Measurements from ENCODE around the gene HHAT.

The HHAT gene

DNA sequence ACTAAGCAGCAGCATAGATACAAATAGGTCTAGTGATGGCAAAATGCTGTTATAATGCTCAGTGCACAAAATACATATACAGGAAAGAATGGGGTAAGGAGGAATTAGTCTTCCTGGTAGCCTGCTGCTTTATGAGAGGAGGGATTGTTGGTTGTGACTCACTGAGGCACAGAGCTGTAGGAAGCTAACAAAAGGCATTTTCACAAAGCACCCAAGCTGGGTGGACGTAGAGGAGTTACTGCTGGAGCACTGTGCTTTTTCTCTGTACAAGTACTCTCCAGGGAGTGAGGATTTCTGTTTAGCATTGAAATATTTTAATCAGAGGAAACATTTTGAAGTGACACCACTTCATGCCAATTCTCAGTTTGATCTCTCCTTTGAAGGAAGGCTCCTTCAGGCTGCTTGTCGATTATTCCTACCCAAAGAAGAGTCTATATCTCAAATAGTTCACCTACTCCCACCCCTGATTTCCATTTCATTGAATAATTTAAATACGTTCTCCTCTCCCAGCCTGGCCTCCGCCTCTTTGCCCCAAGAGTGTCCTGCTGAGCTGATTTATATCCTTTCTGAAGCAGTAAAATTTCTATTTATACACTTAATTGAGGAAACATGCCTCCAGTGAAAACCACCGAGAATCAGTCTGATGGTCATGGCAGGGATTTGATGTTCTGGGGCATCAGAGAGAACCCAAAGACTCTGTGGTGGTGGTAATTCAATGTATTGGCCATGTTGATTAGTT lies 271.9 kb downstream of the HHAT start:
- no peak for DNase-seq (ENCODE audit: low spot score)

DNA sequence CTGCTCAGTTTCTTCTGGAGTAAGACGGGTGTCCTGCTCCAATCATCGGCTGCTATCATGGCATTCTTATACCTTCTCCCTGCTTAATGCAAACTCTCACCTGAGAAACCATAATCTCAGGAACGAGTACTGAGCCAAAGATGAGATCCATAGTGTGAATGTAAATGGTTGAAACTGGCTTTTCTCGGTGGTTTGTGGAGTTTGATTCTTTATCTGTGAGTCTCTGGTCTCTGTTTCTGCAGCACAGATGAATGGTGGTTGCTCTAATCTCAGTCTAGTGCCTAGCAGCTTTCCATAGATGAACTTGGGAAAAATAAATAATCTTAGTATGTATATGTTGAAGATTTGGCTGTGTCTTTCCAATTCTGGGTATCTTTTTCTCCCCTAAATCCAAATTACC lies 274.4 kb downstream of the HHAT start:
- DNase-seq (ENCODE audit: low spot score) = no peak

DNA sequence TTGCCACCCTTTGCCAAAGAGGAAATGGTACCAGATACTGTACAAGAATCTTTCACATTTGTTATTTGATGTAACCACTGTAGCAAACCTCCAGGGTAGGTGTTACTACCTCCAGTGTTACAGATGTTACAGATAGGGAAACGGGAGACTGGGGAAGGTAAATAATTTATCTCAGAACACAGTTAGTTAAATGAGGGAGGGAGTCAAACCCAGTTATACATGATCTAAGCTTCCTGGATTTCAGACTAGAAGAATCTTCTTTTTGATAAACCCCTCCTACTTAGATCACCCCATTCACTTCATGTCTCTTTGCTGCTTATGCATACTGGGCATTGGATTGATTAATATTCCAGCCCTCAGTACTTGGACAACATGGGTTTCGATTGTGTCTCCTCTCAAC lies 276.4 kb downstream of the HHAT start:
- no peak for DNase-seq (ENCODE audit: low spot score)

DNA sequence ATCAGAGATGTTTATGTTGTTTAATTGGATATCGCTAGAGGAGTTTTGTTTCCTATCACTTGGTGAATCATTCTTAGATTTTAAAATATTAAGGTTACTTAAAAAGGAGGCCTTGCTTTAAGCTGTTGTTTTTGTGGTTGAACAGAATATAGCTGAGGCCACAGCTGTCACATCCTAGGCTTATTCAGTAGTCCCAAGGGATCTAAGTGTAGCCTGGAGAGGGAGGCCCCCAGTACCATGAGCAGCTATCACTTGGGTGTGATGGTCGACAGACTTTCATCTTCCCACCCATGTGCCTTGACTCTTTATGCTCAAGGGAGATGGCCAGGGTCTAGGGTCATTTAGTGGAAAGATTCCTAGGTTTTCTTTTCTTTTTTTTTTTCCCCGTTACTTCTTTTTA lies 278.7 kb downstream of the HHAT start:
- DNase-seq (ENCODE audit: low spot score) = no peak

DNA sequence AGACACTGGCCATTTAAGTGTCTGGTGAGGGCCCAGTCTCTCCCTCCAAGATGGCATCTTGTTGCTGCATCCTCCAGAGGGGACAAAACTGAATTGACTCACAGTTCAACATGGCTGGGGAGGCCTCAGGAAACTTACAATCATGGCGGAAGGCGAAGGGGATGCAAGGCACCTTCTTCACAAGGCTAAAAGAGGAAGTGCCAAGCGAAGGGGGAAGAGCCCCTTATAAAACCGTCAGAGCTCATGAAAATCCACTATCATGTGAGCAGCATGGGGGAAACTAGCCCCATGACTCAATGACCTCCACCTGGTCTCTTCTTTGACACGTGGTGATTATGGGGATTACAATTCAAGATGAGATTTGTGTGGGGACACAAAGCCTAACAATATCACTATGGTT lies 280.1 kb downstream of the HHAT start:
- no peak for DNase-seq (ENCODE audit: low spot score)

DNA sequence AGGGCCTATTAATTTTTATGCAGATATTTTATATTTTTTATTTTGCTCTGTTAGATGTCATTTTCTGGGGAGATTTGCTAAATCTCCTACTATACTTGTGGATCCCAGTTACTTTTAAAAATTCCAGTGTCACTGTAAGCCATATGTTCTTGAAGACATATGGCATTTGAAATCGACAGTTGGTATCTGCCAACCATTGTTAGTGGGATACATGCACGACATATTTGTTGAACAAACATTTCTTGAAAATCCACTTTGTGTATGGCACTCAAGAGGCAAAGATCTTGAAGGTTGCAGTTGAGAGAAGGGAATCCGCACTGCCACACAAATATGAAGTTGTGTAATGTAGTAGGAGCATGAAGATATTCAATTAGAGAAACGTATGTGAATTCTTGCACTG lies 287.7 kb downstream of the HHAT start:
- DNase-seq (ENCODE audit: low spot score) = no peak

DNA sequence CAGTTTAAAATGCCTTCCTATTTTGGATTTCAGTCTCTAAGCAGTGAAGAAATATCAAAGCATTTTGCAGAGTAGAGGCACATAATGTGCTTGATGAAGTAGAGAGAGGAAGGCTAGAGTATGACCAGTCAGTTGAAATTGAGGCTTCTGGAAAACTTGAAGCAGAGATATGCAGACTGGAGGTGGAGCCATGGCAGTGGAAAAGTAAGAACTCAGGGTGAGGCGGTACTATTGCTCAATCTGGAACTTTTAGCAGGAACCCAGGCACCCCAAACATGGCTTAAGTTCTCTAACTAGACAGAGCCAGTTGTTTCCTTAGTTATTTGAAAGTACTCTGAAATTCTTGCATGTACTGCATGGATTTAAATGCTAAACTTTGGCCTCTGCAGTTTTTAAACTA lies 288.6 kb downstream of the HHAT start:
- DNase-seq (ENCODE audit: low spot score) = no peak

DNA sequence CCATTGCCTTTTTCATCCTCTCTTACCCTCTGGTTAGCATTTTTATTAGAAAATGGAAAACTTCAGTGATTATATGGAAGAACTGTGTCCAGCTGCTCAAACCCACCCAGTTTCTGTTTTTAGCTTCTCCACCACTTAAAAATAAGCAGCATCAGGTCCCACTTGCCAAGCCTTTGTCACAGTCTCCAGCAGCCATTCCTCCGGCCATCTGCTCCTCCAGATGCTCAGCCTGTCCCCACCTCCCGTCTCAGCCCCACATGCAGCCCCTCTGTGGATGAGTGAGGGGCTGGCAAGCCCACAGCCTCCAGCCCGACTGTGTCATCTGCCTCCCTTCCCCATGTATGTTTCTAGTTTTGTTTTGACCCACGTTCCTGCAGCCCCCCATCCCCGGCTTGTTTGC lies 289.7 kb downstream of the HHAT start:
- no peak for DNase-seq (ENCODE audit: low spot score)

DNA sequence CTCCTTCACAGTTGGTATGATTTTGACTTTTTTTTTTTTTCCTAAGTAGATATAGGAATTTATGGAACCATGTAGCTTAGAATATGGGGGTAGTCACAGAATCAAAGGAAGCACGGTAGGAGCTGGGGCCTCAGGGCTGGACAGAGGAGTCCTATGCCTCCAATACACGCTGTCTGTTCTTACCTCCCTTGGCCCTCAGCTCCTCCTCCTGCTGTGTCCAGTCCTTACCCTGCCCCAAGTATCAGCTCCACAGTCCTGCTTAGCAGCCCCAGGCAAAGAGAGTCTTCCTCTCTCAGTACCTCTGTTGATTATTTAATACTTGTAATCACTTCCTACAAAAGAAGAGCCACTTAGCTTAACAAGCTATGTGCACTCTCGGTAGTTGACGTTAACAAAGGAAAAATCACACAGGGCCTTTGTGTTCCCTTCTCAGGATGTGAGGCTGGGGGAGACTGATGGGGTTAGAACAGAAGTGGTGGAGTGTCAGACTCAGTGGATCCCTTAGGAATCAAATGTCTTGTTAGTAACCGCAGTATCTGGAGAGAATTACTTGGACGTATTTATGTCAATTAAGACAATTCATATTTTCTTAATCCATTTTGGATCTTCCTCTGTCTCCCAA lies 292.3 kb downstream of the HHAT start:
- no peak for DNase-seq (ENCODE audit: low spot score)

DNA sequence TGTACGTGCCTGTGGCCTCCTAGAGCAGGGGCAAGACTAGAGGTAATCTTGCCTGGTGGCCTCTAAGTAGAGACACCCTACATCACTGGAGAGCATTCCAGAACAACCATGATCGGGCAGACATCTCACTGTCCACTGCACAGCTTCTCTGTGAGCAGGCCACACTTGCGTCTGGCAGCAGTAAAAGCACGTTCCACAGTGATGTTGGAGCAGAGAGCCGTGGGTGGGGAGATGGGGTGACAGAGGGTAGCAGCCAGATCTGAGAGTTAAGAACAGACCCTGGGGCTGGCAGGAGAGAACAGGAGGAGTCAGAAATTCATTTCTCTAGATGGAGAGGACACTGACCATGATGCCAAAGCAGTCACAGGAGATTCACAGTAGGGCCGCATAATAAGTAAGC lies 293.0 kb downstream of the HHAT start:
- DNase-seq (ENCODE audit: low spot score) = no peak

DNA sequence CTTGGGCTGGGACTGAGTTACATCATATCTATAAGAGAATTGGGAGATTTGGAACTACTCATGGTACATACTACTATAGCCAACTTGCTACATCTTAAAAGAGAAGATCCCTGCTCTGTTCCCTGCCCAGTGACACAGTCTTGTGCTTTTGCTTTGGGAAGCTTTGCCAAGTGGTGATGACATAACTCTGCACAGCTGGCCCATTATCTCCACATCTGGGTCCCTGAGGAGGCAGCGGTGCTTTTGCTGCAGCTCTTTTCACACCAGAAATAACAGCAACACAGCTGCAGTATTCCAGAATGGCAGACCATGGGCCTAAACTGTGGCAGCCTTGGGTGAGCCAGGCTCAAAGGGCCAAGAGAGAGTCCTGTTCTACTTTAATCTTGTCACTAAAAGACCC lies 296.0 kb downstream of the HHAT start:
- no peak for DNase-seq (ENCODE audit: low spot score)

DNA sequence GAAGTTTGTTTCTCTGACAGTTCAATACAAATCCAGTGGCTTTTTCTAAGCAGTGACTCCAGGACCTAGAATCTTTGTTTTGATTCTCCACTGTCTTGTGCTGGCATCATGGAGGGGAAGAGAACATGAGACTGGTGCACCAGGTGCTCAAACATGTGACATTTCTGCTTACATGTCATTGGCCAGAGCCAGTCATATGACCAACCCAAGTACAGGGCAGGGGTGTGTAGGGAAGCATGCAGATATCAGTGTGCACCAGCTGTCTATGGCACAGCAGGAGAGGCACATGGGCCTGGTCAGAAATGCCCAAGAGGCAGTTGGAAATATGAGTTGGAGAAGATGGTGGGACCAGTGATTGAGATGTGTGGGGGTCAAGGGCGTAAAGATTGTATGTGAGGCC lies 297.0 kb downstream of the HHAT start:
- no peak for DNase-seq (ENCODE audit: low spot score)

DNA sequence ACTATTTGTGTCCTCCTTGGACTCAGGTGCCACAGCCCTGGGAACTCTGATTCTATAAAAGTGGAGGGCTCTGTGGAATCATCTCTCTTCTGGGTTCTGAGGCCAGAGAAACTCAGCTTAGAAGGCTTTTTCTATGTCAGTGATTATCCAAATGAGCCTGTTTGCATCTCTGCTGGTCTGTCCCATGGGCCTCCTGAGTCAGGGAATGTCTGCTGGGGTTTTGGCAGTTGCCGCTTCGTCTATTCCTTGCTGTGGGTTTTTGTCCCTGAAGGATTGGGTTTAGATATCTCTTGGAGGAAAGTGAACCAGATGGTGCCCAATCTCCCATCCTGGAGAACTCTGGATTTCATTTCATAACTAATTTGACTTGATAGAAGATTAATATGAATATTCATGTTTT lies 297.6 kb downstream of the HHAT start:
- DNase-seq (ENCODE audit: low spot score) = no peak

DNA sequence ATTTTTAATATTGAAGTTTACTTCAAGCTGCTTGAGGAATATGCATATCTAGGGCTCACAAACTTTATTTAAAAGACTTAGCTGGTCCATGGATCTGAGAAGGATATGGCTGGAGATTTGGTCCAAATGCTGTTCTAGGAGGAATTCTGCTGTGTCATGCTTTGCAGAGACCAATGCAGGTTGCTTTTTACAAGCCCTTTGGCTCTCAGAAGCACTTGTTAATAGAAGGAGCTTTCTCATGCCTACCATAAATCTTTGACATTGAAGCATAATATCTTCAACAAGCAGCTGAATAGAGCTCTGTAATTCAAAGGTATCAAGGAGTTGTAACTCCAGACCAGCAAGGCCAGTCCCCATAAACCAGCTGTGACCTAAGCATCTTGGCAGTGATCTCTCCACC lies 299.1 kb downstream of the HHAT start:
- DNase-seq (ENCODE audit: low spot score) = no peak

DNA sequence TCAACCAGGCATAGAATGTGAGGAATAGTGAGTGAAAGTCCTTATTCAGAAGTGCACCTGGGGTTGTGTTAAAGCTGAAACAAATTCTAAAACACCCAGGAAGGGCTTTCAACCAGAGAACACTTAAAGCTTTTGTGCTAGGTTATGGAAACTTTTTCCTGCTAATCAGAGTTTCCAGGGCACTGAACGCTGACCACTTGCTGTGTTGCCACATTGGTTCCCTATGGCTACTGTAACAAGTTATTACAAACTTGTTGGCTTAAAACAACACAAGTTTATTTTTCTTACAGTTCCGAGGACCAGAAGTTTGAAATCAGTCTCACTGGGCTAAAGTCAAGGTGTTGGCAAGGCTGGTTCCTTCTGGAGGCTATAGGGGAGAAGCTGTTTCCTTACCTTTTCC lies 300.6 kb downstream of the HHAT start:
- no peak for DNase-seq (ENCODE audit: low spot score)

DNA sequence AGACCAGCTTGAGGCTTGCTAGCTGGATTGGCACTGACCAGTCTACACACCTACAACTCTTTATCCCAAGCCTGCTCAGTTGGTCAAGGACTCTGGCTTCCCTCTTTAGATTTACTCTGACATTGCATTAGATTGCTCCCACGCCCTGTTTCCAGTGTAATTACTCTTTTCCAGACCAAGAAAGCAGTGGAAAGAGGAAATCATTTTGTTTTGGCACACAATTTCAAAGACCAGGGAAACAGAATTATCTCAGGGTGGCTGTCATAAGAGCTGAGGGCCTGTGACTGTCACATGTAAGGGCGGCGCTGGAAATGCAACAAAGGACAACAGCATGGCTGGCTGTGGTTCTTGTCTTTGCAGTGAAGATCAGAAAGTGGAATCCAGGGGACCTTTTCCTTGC lies 302.7 kb downstream of the HHAT start:
- DNase-seq (ENCODE audit: low spot score) = no peak

DNA sequence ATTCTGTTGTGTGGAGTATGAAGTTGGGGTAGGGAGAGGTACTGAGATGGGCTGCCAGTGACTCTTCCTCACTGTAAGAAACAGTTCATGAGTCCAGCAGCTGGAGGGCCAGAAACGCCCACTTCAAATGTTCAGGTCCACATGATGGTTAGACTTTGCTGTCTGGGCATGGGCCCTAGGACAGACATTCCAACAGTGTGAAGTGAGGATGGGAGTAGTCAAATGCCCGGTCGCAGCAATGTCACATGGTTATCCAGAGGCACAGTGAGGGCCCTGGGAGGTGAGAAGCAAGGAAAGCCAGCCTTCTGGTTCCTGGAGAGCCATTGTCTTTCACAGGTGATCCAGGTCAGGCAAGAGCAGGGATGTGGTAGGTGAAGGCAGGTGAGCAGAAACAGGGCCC lies 304.4 kb downstream of the HHAT start:
- no peak for DNase-seq (ENCODE audit: low spot score)

DNA sequence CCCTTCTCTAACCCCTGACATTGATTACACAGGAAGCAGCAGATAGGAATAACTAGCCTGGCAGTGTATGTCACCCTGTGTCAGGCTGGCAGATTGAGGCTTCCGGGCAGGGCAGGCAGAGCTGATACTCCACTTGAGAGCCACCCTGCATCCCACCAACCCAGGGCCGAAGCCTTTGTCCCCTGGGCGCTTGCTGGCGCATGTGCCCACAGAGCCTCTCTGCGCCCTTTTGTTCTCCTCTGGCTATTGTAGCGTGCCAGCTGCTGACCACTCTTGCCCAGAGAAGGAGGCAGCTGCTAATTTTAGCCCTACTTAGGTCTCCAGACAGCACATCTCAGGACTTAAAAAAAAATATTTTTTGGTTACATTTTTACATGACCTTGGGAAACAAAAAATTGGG lies 304.9 kb downstream of the HHAT start:
- no peak for DNase-seq (ENCODE audit: low spot score)

DNA sequence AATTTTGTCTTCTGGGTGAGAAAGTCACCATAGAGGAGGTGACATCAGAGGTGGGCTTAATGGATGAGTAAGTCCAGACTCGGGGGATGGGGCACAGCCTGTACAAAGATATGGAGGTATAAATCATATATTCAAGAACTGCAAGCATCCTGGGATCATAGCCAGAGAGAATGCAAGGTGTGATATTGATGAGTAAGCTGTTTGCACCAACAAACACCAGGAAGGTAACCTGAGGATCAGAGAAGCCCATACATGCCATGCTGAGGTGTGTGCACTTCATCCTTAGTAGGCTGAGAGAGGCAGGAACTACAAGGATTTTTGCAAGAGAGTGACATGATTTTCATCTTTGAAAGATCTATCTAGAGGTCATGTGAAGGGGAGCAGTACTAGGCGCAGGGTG lies 306.4 kb downstream of the HHAT start:
- no peak for DNase-seq (ENCODE audit: low spot score)

DNA sequence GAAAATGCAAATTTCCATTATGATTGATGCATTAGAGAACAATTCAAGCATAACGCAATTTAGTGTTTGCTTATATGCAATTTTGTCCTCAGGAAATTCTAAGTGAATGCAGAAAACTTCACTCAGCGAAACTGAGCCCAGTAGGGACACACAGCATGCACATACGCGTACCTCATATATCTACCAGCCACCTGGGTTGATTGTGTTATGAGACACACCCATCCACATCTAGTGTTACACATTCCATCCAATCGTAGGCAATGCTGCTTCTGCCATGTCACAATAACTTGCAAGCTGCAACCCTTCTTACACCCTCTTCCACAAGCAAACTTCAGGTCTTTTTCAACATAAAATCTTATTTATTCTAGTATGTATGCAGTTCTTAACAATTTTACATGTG lies 312.9 kb downstream of the HHAT start:
- DNase-seq (ENCODE audit: low spot score) = no peak

DNA sequence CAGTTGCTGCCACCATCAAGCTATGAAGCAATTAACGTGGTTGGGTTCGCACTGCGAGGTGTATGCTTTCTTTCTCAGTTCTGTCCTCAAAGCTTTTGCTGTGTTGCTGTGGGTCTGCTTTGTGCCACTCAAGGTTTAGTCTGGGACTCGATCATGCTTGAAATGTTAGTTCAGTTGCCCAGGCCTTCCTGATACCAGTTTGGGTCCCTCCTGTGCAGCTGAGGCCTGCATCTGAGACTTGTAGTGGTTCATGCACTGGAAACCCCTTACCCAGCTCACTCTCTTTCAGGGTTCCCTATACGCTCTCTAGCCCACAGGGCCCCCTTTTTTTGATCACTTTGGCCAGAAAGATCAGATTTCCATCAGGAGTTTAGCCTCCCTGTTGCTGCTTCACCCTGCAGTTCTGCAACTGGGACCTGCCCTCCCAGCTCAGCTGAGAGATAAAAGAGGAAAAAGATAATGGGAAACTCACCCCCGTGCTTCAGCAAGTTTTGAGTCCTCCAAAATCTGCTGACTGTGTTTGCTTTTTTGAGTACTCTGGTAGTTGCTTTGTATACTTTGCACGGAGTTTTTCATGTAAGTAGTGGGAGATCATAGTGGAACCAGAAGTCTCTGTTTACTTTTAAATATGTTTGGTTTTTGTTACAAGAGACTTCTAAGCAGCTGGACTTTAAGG lies 317.0 kb downstream of the HHAT start:
- no peak for DNase-seq (ENCODE audit: low spot score)

DNA sequence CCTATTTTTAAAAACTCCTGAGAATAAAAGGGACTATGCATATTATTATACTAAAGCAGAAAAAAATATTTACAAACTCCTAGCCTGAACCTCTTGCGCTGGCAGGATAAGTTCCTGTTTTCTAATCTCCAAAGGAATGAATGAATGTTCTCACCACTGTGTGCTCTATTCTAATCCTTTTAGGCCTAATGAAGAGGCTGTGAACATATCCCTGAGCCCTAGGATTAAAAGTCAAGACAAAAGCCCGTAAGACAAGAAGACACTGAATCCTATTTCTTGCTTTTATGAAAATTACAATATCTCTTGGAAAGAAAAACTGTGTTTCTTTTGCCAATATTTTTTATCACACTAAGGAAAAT lies 317.5 kb downstream of the HHAT start:
- DNase-seq (ENCODE audit: low spot score) = no peak

DNA sequence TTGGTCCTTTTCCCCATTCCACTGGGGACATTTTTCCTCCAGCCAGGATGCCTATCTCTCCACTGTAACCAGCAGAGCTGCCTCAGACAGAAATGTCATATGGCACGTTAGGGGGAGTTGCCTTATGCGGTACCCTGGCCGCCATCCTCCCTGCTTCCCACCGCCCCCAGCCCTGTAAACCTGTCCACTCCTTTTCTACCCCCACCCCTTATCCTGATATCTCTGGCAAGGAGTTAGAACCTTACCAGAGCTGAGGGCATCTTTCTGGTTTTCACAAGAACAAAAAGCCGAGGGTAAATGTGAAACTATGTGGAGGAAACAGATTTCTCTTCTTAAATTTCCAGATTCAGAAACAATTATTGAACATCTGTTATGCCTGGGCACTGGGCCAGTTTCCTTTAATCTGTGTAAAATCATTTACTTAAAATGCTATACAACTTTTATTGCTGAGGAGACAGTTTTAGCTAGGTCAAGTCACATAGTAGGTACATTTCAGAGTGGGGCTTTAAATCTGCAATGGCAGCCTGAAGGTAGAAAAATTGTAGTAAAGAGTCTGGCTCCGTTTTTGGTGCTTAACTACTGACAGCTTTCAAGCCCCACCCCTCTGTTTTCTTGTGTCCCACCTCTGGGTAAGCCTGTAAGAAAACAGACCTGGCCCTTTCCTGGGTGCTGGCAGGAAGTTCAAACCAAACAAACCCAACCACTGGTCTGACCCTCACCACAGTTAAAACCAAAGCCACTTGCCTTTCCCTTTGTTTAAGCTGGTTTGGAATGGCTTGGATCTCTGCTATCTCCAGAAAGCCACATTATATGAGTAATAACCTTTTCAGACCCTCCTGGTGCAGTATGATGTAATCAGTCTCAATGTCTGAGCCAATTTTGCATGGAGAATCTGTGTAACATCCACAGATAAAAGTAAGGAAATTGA lies 319.0 kb downstream of the HHAT start:
- DNase-seq (ENCODE audit: low spot score) = no peak

All from HuH-7.5 (cell line).